ENCODE data around the gene THOC1.

Gene THOC1

DNA sequence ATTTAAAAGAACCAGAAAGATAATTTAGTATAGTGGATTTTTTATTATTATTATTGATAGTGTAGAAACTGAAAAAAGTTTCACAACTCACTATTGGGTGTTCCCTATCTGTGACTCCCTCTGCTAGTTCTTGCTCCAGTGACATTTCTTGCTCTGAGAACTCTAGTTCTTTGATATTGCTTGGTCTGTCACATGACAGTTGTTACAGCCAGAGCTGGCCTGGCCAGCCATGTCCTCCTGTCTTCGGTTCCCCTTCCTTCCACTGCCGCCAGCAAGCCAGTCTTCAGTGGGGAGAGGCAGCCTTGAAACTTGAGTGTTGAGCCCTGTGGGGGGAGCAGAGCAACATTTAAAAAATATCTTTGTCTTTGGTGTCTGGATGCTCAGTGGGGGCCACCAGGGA is 7.6 kb upstream of the THOC1 start:
- no peak for DNase-seq (ENCODE audit: low spot score)

DNA sequence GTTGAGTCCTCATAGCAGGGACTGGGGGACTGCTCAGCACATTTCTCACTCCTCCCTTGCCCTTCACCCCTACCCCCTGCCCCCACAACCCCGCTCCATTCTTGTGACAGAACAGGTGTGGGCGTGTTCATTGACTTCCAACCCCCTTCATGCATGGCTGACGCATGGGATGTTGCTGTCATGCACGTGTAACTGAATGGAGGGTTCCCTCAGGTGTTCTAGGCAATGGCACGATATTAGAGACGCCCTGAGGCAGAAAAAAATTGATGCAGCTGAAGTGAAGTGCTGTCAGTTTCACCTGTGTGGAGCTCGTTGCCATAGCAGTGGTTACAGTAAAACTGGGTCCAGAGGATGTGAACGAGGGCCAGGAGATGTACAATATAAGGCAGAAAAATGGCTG is 6.5 kb upstream of the THOC1 start:
- no peak for DNase-seq (ENCODE audit: low spot score)

DNA sequence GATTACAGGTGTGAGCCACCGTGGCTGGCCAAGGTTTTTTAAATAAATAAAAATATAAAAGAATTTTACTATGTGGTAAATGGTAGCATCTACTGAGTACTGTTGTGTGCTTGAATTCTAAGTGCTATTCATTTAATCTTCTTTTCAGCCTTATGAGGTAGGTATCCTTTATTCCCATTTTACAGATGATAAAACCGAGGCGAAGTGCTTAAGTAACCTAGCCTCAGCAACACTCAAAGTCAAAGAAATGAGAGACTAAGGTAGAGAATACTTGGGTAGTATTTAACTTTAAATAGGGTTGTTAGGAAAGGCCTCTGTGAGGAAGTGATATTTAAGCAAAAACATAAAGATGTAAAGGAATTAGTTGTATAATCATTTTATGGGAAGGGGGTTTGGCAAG is 5.7 kb upstream of the THOC1 start:
- no peak for DNase-seq (ENCODE audit: low spot score)

DNA sequence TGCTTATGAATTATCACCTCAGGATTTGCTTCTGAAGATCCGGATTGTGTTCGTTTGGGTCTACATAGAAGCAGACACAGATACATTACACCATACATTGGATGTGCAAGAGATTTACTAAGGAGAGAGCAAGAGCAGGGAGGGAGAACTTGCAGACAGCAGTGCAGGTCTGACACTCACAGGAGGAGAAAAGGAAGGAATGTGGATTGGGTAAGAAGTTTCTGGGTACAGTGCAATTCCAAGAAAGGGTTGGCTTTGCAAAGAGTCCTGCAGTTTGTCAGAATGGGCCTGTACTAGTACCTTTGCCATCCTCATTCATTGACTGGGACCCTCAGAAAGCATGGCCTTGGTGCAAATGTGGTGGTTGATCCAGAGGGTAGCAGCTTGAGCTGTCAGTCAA is 4.8 kb upstream of the THOC1 start:
- DNase-seq (ENCODE audit: low spot score) = no peak

DNA sequence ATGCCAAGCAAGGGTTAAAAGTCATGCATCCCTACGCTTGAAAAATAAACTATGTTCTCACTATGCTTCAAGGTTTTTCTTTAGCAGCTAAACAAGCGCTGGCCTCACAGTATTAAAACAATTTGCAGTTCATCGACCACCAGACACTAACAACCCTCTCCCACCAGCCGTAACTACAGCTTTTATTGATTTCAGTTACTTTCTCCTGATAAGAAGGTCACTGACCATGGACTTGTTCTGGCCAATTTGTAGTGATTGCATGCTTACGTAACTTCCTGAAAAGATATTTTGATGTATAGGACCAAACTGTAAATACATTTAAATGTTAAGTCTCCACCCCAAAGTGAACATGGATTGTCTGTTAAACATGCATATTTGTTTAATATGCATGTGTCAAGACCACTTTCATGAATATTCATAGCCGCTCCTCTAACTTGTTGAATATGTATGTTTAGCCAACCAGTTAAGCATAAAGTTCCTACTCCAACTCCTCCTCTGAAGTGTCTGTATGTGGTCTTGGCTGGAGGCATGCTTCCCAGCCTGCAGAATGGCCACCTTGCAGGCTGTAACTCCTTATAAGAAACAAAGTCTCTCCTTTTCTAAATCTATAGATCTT is 1.7 kb upstream of the THOC1 start:
- DNase-seq (ENCODE audit: low spot score) = no peak

DNA sequence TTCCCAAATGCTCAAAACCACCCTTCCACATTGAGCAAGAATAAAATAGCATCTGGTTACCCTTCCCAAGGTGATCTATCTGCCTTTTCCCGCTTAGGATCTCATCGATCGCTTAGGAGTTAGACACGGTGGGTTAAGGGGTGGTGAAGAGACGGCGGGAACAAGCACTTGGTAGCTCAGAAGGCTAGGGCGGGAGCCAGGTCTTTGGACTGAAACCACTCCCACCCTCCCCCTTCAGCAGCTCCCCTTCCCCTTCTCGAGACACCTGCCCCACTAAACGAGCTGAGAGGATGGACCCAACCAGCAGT is 513 bp downstream of the THOC1 start:
- peak; percentile 15 for DNase-seq (ENCODE audit: low spot score)

DNA sequence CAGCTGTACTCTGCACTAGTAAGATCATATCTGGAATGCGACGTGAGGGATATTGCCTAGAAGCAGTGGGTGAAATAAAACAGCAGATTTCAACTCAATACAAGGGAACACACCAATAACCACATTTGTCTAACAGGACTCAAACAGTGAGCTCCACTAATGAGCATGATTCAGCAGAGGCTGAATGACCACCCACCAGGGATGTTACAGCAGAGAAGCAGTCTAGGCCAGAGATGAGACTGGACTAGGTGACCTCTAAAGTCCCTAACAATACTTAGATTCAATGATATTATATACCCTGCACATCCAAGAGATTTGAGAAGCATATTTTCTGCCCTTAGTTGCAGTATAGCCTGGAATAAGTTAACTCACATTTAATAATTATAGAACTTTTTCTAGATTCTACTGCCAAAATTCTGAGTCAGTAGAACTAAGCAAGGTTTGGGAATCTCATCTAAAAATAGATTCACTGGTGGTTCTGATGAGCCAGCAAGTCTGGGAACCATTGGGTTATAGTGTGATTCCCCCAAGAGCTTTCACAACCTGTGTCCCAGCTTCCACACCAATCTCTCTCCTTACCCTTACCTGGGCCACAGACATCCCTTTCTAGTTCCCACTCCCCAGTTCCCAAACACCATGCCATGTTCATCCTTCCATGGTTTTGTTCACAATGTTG is 6.3 kb downstream of the THOC1 start:
- no peak for DNase-seq (ENCODE audit: low spot score)

DNA sequence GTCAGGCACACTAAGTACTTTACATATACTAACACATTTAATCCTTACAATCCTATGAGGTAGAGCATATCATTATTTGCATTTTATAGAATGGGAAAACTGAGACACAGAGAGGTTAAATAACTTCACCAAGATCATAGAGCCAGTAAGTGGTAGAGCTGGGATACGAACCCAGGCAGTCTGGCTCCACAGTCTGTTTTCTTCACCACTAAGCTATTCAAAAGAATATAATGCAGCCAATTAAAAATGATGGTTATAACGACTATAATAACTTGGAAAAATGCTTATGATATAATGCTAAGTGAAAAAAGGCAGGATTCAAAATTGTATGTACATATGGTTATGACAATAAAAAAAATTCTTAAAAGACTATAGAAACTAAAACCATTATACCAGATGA is 7.3 kb downstream of the THOC1 start:
- no peak for DNase-seq (ENCODE audit: low spot score)

DNA sequence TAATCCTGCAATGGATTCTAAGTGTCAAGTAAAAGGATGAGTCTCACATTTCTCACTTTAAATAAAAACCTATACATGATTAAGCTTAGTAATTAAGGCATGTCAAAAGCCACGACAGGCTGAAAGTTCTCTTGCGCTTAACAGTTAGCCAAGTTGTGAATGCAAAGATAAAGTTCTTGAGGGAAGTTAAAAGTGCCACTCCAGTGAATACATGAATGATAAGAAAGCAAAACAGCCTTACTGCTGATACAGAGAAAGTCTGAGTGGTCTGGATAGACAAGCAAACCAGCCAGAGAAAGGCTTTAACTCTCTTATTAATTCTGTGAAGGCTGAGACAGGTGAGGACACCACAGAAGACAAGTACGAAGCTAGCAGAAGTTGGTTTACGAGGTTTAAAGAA is 12.7 kb downstream of the THOC1 start:
- peak; percentile 16 for DNase-seq (ENCODE audit: low spot score)

DNA sequence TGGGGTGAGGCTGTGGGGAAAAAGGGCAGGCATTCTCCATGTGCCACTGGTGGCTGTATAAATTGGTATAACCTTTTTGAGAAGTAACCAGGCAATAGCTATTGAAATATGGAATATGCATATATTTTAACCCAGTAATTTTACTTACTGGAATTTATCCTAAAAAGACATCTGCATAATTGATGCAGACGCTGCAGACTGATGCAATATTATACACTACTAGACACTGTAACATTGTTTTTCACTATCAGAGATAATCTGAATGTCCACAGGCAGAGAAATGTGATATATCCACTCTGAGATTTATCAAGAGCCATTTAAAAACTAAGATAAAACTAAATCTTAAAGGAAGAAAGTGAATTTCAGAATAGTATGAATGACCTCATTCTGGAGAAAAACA is 14.7 kb downstream of the THOC1 start:
- DNase-seq (ENCODE audit: low spot score) = no peak

DNA sequence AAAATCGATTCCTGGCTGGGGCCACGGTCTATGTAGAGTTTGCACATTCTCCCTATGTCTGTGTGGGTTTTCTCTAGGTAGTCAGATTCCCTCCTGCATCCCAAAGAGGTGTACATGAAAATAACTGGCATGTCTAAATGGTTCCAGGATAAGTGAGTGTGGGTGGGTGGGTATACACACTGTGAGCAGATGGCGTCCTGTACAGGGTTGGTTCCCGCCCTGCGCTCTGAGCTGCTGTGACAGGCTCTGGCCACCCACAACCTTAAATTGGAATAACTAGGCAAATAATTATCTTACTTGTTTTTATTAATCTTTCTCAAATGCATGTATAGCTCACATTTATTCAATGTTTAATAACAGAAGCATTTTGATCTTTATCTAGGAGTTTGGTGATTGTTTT is 16.3 kb downstream of the THOC1 start:
- no peak for DNase-seq (ENCODE audit: low spot score)

DNA sequence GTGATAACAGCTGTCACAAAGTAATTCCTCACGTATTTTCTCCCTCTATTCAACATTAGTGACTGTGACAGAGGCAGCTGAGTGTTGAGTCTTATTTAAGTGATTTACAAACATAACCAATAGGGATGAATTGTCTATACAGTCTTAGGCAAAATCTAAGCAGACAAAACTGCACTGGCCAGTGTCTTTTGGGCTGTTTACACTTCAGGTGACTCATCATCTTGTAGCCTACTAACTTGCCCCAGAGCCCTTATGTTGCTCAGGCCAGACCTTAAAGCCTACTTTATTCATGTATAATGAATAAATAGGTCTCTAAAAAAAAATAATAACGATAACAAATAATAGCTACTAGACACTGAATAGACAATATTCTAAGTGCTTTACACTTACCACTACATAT is 17.2 kb downstream of the THOC1 start:
- no peak for DNase-seq (ENCODE audit: low spot score)

DNA sequence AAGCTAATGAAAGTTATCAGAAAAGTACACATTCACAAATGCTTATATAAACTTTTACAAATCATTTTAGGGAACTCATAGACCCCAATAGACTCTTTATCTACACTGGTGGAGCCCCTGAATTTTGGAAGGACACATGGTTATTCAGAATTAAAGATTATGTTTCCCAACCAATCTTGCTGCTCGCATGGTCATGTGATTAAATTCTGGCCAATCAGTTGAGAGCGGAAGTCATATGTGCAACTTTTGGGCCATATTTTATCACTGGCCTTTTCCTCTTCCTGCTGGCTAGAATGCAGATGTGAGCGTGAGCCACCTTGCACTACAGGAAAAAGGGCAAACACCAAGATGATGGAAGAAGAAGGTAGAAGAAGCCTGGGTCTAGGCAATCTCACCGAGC is 19.8 kb downstream of the THOC1 start:
- DNase-seq (ENCODE audit: low spot score) = no peak

DNA sequence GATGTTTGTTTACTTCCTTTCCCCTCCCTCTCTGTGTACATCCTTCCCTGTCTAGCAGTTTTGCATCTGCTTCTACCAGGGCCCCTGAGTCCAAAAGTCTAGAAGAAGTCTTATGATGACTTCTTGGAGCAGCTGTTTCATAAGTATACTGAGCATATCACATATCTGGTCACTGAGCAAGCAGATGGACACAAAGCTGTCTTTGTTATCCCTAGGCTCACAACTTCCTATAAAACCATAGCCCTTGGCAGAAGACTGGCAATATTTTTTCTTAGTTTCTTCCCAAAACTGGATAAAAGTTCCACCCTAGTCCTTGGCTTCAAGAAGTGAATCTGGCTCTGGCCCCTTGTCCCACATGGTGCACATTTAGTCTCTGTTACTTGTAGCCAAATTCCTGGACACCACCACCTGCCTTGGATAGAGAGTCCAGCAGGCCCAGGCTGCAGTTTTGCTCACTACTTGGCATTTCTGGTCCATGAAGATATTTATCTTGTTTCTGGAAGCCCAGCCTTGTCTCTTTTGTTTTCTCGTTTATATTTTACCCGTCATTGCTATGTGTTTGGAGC is 22.5 kb downstream of the THOC1 start:
- no peak for DNase-seq (ENCODE audit: low spot score)

DNA sequence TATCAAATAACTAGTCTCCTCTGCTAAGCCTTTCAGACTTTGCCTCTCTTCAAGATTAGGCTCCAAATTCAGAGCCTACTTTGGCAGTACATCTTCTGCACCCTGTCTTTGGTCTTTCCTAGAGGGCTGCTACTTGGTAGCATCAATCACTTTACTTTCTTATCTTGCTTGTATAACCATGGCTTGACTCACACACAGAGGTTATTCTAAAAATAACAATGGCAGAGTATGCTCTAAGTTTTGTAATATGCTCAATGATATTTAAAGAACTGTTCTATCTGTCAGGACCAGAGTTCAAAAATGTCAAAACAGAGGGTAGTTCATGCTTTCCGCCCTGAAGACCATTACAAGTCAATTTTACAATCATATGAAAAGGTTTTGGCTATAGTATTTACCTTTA is 27.7 kb downstream of the THOC1 start:
- DNase-seq (ENCODE audit: low spot score) = no peak

DNA sequence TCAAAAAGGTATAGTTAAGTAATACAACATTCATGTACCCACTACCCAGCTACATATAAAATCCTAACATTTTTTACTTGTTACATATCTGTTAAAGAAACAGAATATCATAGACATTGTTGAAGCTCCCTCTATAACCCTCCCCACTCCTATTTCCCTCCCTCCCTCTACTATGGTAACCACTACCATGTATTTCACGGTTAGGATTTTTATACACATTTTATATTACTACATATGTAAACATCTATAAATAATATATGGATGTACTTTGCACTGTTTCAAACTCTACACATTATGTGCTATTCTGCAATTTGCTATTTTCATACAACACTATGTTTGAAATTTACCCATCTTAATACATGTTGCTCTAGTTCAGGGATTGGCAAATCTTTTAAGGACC is 36.3 kb downstream of the THOC1 start:
- DNase-seq (ENCODE audit: low spot score) = no peak

DNA sequence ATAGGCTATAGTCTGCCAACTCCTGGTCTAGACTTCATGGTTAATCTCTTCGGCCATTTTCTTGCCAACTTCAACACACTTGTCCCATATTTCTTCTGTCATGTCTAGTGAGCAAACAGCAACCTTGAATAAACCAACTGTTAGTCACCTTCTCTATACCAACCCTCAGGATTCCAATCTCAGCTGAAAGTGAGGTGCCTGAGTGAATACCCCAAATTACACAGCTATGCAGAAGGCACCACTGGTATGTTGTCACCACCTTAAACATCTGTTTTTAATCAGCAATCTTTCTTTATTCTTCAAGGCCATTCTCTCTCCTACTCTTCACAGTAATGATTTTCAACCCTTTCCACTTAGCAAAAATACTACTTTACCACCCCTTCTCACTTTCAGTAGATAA is 39.3 kb downstream of the THOC1 start:
- no peak for DNase-seq (ENCODE audit: low spot score)

DNA sequence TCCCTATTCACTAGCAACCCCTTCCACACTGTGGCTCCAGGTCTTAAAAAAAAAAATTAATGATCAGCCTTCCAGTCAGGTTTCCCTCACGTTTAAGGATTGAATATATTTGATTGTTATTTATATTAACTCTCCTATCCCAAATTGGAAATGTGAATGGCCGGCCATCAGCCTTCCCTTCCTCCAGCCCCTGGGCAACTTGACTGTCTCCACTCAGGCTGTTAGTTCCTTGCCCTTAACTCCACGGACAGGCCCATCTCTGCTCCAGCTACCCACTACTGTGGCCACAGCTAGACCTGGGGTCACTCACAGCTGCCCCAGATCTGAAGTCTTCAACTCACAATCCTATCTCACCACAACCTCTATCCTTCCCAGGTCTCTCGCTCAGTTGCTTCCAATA is 39.9 kb downstream of the THOC1 start:
- DNase-seq (ENCODE audit: low spot score) = no peak

DNA sequence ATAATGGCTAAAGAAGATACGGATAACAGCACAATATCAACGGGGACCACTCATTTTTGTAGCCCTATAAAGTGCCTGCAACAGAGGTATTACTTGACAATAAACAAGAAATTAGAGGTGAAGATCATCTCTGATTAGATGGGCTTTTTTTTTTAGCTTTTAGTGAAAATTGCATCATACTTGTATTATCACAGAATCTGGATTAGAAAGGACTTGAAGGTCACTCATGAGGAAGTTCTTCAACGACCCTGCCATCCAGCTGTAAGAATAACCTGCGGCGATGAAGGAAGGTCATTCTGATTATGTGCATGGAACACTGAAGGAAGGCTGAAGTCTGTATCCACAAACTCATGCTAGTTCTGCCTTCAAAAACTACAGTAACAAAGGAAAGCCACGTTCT is 40.5 kb downstream of the THOC1 start:
- DNase-seq (ENCODE audit: low spot score) = no peak

DNA sequence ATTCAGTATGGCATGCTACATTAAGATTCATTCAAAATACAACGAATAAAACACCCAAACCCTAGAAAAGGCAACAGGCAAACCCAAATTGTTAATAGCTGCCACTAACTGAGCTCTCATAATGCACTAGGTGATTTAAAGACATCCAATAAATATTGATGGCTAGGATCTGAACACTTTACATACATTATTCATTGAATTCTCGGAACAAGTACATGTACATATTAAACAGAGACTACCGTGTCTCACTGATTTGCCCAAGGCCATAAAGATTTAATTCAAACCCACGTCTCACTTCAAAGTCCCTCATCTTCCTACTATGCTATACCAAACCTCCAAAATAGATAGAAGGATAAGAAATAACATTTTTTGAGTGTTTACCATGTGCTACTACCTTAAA is 42.1 kb downstream of the THOC1 start:
- no peak for DNase-seq (ENCODE audit: low spot score)

DNA sequence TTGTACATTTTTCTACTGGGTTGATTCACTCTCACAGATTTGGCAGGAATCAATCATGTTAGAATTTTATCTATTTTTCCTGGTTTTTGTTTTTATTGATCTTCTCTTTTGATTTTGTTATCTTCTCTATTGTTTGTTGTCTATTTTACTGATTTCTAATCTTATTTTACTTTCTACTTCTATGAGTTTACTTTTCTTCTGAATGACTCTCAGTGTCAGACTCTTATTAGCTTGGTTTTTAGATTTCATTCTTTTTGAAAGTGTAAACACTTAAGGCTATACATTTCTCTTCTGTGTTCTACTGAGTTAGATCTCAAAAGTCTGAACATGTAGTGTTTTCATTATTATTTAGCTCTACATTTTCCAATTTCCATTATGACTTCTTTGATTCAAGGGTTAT is 47.1 kb downstream of the THOC1 start:
- DNase-seq (ENCODE audit: low spot score) = no peak

DNA sequence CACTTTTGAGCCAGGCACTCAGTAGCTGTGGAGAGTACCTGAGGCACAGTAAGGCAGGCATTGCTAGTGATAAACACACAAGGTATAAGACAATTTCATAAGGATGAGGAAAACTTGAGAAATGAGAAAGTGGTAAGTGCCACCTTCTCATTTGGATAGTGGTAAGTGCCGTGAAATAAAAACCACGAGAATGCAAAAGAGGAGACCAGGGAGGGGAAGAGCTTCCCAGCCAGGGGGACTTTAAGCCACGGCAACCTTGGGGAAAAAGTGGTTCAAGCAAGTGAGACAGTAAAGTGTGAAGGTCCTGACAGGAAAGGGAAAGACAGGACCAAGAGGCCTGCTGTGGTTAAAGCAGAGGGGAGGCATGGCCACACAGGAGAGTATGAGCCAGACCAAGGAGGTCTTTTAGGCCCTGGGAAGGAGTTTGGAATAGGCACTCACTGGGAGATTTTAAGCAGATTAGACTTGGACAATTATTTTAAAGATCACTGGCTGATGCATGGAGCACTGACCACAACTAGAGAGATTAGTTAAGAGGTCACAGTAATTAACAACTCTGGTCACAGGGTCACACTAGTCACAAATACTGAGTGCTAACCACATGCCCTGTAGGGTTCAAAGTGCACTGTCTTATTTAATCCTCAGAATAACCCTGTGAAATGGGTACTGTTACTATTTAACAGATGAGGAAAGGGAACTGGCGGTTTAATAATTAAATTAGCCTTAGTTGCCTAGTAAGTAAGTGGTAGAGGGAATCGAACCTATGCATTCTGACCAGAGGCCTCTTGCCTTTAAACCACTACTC is 50.1 kb downstream of the THOC1 start:
- no peak for DNase-seq (ENCODE audit: low spot score)

DNA sequence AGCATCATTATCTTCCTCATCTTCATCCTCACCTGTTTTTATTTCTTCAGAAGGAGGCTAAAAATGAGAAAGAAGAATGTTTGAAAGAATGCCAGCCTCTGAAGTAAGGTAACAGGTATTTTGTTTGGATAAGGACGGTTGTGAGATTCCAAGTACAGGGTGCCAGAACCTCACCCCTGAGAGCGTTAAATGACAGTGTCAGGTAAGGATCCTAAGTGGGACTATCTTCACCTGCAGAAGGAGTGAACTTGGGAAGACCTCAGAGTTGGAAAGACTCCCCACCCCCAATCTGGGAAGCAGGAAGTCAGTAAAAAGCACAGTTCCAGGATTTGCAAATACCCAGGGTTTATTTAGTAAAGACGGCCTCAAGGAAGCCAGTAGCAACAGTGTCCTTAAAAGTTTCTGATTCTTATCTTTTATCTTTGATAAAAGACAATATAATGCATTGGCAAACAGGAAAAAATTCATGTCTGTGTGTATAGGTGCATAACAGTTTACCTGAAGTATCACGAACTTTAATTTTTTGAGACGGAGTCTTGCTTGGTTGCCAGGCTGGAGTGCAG is 52.3 kb downstream of the THOC1 start:
- DNase-seq (ENCODE audit: low spot score) = no peak
